ENCODE data around the gene GNB5. TPM values are rescaled to one million over a fixed set of nuclear protein-coding genes. Genes with fewer than 3 reads are reported as not detected.
A peak's percentile ranks its signal among the peaks of the same experiment; 100 is the strongest.
"Not testable (repeated sequence)": the region's sequence is repeated elsewhere in the genome, so short reads cannot be mapped to it uniquely, and the experiment has no call there.

GNB5 gene
- total RNA-seq, 1 donor from 2014 or later = 7.8 TPM

DNA sequence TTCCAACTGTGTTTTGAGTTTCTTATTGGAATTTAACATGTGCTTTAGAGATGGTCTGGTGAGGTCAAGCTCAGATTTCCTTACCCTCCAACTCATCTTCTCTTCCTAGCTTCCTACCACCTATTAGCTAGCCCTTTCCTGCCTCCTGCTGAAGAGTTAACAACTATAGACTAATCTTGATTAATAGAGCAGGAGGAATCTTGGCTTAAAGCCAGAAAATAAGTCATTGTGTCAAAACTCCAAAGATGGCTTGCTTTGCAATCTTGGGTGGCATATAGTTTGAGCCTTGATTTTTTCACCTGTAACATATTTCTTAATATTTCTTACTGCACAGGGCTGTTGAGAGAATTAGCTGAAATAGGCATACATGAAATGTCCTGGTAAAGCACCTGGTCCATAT is 105.9 kb downstream of the GNB5 start:
- DNase-seq (no peak), ATAC-seq (ENCODE audit: poor library complexity) (no peak)
- intact Hi-C loops (cut with DNase I) = no loop called here

DNA sequence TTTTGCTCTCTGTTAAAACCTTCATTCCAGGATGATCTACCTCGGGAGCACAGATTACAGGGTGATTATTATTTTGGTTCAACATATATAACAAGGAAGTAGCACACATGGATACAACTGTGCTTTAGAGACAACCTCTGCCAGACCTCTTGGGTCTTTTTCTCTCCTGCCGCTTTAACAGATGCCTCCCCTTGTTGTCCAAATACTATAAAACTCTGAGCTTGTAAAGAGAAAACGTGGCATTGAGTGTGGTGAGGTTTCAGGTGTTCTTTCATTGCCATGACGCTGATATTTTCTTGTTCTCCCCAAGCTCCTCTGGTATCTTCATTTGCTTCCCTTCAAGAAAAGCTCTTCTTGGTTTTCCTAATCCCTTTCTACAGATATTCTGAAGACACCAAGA is 107.6 kb downstream of the GNB5 start:
- intact Hi-C loops (cut with DNase I) = no loop called here
- ATAC-seq (ENCODE audit: poor library complexity) (no peak), DNase-seq (no peak)

- DNase-seq; ATAC-seq (ENCODE audit: poor library complexity); intact Hi-C loops (cut with DNase I): not testable (repeated sequence)
Observed at GRCh38 chr15:52083037-52083359, 108.2 kb downstream of the GNB5 start.

GRCh38 chr15:52082197-52083036 is 108.8 kb downstream of the GNB5 start:
- ATAC-seq (ENCODE audit: poor library complexity) = no peak
- intact Hi-C loops (cut with DNase I) = no loop called here
- DNase-seq = no peak

DNA sequence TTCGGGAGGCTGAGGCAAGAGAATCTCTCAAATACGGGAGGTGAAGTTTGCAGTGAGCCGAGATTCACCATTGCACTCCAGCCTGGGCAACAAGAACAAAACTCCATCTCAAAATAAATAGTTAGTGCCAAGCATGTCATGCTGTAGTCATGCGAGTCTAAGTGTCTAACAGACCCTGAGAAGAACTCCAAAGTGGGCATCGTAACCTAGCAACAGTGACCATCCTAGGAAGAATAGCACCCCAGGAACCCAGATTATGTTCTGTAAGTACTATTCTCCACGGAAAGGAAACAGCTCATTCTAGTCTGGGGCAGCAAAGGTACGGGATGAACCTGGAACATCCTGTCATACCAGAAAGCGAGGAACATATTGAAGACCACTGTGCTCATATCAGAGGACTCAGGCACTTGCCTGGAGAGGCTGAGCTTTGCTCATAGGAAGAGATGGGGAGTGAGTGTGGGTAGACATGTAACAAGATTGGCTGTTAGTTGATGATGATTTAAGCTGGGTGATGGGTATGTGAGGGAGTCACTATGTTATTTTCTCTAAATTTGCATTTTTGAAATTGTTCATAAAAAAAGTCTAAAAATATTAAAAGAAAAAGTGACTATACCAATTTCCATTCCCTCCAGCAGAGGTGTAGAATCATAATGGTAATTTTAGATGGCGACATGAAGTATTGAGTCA is 110.3 kb downstream of the GNB5 start:
- ATAC-seq (ENCODE audit: poor library complexity) = no peak
- no peak for DNase-seq
- intact Hi-C loops (cut with DNase I) = no loop called here

DNA sequence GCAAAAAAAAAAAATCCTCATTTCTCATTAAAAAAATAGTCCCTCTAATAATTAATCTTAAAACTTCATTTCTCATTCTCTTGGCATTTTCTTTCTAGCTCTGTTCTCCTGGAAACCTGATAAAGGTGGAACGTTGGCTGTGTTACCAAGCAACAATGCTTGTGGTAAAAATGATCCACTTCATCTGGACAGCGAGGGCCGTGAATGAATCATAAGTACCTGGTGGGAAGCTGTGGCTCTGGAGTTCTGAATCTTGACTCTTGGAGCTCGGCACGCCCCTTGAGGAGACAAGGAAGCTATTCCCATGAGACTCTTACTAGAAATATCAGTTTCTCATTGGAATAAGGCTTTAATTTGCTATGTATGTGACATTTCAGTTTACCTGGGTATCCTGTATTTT is 111.2 kb downstream of the GNB5 start:
- DNase-seq (no peak), ATAC-seq (ENCODE audit: poor library complexity) (no peak)
- intact Hi-C loops (cut with DNase I) = no loop called here

DNA sequence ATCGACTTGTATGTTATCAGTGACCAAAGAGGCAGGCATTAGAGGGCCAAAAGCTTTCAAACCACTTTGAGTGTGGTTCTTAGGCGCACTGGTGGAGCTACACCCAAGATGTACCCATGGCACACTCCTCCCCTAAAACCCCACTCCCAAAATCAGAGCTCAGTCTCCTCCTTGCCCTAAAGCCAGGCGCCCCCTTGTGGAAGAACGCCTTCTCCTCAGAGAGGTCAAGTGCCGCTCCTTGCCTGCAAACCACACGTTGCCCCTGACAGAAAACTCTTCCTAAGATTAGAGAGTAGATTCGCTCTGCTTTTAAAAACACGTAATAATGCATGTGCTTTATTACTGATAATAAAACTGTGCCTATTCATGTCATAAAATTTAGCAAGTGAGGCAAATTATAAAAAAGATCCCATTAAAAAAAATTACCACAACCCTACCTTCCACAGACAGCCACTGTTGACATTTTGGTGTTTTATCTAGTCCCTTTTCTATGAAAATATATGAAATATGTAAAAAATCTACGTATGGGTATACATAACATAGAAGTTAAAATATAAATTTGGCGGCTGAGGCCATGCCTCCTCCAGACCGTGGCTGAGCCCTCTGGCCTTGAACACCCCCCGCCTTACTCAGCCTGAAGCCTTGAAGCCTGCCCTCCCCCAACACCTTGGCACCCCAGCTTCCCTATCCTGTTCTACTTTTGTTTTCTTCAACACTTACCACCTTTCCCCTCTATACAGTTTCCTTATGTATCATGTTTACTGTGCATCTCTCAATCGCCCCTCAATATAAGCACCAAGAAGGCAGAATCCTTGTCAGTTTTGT is 112.1 kb downstream of the GNB5 start:
- intact Hi-C loops (cut with DNase I) = loop anchor here (5.0 kb wide), 1 partner anchor 97 kb away; no protein-coding TSS in a partner anchor
- peak; percentile 87 for DNase-seq
- ATAC-seq (ENCODE audit: poor library complexity) = peak; percentile 90

GRCh38 chr15:52078197-52078875 is 112.9 kb downstream of the GNB5 start:
- DNase-seq (no peak), ATAC-seq (ENCODE audit: poor library complexity) (no peak)
- intact Hi-C loops (cut with DNase I) = loop anchor here (5.0 kb wide), 1 partner anchor 96 kb away; no protein-coding TSS in a partner anchor

DNA sequence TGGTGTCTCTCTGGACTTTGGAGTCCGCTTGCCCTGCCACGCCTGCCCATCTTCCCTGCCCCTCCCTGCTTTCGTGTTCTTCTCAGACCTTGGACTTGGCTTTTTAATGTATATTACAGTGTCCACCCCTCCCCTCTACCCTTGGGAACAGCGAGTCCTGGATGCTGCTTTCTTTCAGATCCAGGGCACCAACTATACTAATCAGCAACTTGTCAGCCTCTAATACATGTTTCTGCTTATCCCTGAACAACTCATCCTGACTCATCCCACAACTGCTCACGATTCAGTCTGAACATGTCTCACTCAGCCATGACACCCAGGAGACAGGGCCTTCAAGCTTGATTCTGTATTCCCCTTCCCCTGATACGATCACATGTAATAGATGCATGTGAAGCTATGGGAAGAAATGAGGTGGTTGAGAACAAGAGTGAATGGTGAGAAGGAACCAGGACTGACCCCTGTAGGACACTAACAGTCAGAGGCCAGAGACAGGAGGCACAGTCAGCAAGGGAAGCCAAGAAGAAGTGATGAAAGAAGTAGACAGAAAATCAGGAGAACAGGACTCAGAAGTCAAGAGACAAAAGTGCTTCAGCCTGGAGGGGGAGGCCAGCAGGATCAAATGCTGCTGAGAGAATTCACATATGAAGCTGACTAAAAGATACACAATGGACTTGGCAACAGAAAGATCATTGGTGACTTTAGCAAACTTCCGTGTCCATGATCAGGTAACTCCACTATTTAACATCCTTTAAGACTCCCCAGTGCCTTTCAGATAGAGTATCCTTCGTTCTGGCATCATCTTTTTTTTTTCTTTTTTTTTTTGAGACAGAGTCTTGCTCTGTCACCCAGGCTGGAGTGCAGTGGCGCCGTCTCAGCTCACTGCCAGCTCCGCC is 114.1 kb downstream of the GNB5 start:
- no peak for DNase-seq
- no peak for ATAC-seq (ENCODE audit: poor library complexity)
- intact Hi-C loops (cut with DNase I) = loop anchor here (5.0 kb wide), 1 partner anchor 95 kb away; no protein-coding TSS in a partner anchor

DNA sequence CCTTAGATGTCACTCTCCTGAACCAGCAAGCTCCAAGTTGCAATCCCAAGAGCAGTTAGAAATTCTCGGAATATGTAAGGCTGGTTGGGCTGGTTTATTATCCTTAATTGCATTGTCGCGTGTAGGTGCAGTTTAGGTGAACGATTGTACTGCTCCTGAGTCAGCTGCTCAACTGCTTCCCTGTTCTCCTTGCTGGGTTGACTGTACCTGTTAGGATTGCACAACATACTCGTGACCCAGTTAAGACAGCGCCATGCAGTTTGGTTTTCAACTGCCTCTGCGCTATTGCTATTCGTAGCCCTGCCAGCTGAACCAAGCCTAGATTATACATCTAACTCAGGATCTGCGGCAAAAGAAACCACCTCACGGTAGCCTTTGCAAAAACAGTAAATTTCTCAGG is 119.6 kb downstream of the GNB5 start:
- intact Hi-C loops (cut with DNase I) = no loop called here
- DNase-seq (no peak), ATAC-seq (ENCODE audit: poor library complexity) (no peak)

GRCh38 chr15:52069559-52069958 is 121.6 kb downstream of the GNB5 start:
- intact Hi-C loops (cut with DNase I) = no loop called here
- no peak for DNase-seq
- ATAC-seq (ENCODE audit: poor library complexity) = no peak

DNA sequence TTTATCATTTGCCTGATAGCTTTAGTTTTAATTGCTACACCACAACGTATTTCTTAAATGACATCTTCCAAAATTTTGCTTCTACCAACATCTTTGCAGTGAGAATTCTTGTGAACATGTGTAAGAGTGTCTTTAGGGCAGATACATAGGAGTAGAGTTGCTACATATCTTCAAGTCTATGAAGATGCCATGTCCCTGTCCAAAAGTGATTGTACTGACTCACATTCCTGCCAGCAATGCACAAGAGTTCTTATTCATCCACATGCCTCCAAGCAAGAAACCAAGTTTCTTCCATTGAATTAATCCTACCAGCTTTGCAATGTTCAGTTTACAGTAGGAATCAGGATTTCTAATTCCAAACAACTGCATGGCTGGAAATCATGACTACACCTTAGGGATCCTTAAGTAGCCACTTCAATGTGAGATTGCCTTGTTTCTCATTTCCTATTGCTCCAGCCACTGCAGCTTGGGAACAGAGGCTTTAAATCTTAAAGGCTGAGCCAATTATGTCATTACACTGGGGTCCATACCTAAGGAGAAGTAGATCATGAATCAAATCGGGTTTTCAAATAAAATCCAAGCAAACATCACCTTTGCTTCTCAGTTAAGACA is 123.1 kb downstream of the GNB5 start:
- DNase-seq (no peak), ATAC-seq (ENCODE audit: poor library complexity) (no peak)
- intact Hi-C loops (cut with DNase I) = no loop called here

- no peak for DNase-seq
- intact Hi-C loops (cut with DNase I) = no loop called here
- no peak for ATAC-seq (ENCODE audit: poor library complexity)
Observed at GRCh38 chr15:52067545-52067926, 123.7 kb downstream of the GNB5 start.

- ATAC-seq (ENCODE audit: poor library complexity) (no peak), DNase-seq (no peak)
- intact Hi-C loops (cut with DNase I) = no loop called here
Observed at GRCh38 chr15:52066842-52067544, 124.2 kb downstream of the GNB5 start.

Data from Right ventricle myocardium superior (tissue), 1 donor.